Stimulated activated naive CD4-positive, alpha-beta T cell (primary cell): ENCODE results near the gene WRNIP1.
A peak's percentile ranks its signal among the peaks of the same experiment; 100 is the strongest.

Source experiments
- DNase-seq, 6 experiments: peaks; one replicate each; lab custom pipeline; 2025; lab: John Stamatoyannopoulos, UW

WRNIP1 gene

GRCh38 chr6:2763345-2763841 is 1.8 kb upstream of the WRNIP1 start:
- DNase-seq: no peak

- DNase-seq: peak in 1 of 6 experiments; percentile 3
These were observed 1.2 kb upstream of the WRNIP1 start for GRCh38 chr6:2763876-2764540.

- DNase-seq: peak; percentile 68 to 90 (median 78)
These were observed 505 bp upstream of the WRNIP1 start for GRCh38 chr6:2764610-2765165.

GRCh38 chr6:2765896-2766766 is 938 bp downstream of the WRNIP1 start:
- DNase-seq: peak in 3 of 6 experiments; percentile 37 to 53 (median 44)

- DNase-seq: no peak
These were observed 1.8 kb downstream of the WRNIP1 start for GRCh38 chr6:2766767-2767656.

GRCh38 chr6:2767657-2768524 is 2.7 kb downstream of the WRNIP1 start:
- DNase-seq: no peak

GRCh38 chr6:2768696-2769095 is 3.5 kb downstream of the WRNIP1 start:
- DNase-seq: no peak

GRCh38 chr6:2770171-2770570 is 5.0 kb downstream of the WRNIP1 start:
- DNase-seq: peak in 1 of 6 experiments; percentile 14

- DNase-seq: no peak
These were observed 5.9 kb downstream of the WRNIP1 start for GRCh38 chr6:2771079-2771478.

GRCh38 chr6:2772840-2773239 is 7.6 kb downstream of the WRNIP1 start:
- no peak for DNase-seq

- no peak for DNase-seq
These were observed 8.3 kb downstream of the WRNIP1 start for GRCh38 chr6:2773449-2773848.

GRCh38 chr6:2775003-2775402 is 9.8 kb downstream of the WRNIP1 start:
- DNase-seq: no peak

- DNase-seq: no peak
These were observed 12.1 kb downstream of the WRNIP1 start for GRCh38 chr6:2777249-2777648.

- DNase-seq: no peak
These were observed 15.0 kb downstream of the WRNIP1 start for GRCh38 chr6:2780102-2780737.

- DNase-seq: no peak
These were observed 16.6 kb downstream of the WRNIP1 start for GRCh38 chr6:2781685-2782355.

- no peak for DNase-seq
These were observed 17.1 kb downstream of the WRNIP1 start for GRCh38 chr6:2782356-2782708.

- DNase-seq: no peak
These were observed 17.6 kb downstream of the WRNIP1 start for GRCh38 chr6:2782825-2783187.

GRCh38 chr6:2783188-2783963 is 18.2 kb downstream of the WRNIP1 start:
- no peak for DNase-seq

- DNase-seq: no peak
These were observed 18.9 kb downstream of the WRNIP1 start for GRCh38 chr6:2784061-2784460.
